ENCODE data around the gene RNF2.

GRCh38 chr1:185040408-185040735 is 5.0 kb upstream of the RNF2 start:
- TF ChIP-seq POLR2AphosphoS5 (IDR thresholded peaks at IDR 0.05; ENCODE audit: low read depth, low read length) (no peak), POLR2A (IDR thresholded peaks at IDR 0.05; ENCODE audit: low read depth, low read length) (no peak), TAF1 (IDR thresholded peaks at IDR 0.05; ENCODE audit: low read depth, low read length) (no peak)
